Esophagus (tissue), 2 donors: ENCODE measurements around the gene LMNA. TPM values are rescaled to one million over a fixed set of nuclear protein-coding genes. Genes with fewer than 3 reads are reported as not detected.

Source experiments
- H3K27ac ChIP-seq, 2 donors: one replicate each; pipeline ENCODE4 v1.5.1; 2013; ENCODE audit warnings: low read depth in 2 of 2, mild to moderate bottlenecking in 2 of 2, inconsistent platforms in 1 of 2, low read length in 1 of 2, moderate library complexity in 1 of 2
- H3K27me3 ChIP-seq, 2 donors: one replicate each; pipeline ENCODE4 v1.6.1; 2013; ENCODE audit warnings: low read length in 2 of 2, control low read depth in 1 of 2, mild to moderate bottlenecking in 1 of 2; ENCODE audit not compliant: insufficient read depth in 2 of 2, control insufficient read depth in 1 of 2
- H3K36me3 ChIP-seq, 2 donors: one replicate each; pipeline ENCODE4 v1.6.1; 2013; ENCODE audit warnings: low read length in 1 of 2; ENCODE audit not compliant: control insufficient read depth in 2 of 2, insufficient read depth in 2 of 2
- H3K4me1 ChIP-seq, 2 donors: one replicate each; pipeline ENCODE4 v1.6.1; 2013; ENCODE audit warnings: low read length in 1 of 2; ENCODE audit not compliant: control insufficient read depth in 2 of 2, insufficient read depth in 2 of 2
- H3K4me3 ChIP-seq, 2 donors: one replicate each; pipeline ENCODE4 v1.5.1; 2013; ENCODE audit warnings: low read length in 2 of 2, mild to moderate bottlenecking in 2 of 2, low read depth in 1 of 2, moderate library complexity in 1 of 2
- H3K9me3 ChIP-seq, 2 donors: one replicate each; pipeline ENCODE4 v1.6.1; 2013; ENCODE audit warnings: mild to moderate bottlenecking in 2 of 2, low read depth in 1 of 2, low read length in 1 of 2, moderate library complexity in 1 of 2; ENCODE audit not compliant: control insufficient read depth in 2 of 2, insufficient read depth in 1 of 2
- WGBS, 2 donors: extraction: QIAGEN DNeasy Blood & Tissue Kit; methylation state at CpG; one replicate each; pipeline ENCODE4 v1.1.7; 2013; 5-methylcytosine and 5-hydroxymethylcytosine counted together
- polyA plus RNA-seq, 2 donors: library from polyadenylated mRNA; stranded (reverse); fragments of 200-250 nt; gene quantifications; one replicate each; pipeline ENCODE4 v1.2.3, GENCODE V29; 2013
- donor health status: healthy with polysubstance abuse.
- donor health status: Bipolar disorder and iron deficiency.

The LMNA gene
- polyA plus RNA-seq, 2 donors, result 183 to 230 TPM

DNA sequence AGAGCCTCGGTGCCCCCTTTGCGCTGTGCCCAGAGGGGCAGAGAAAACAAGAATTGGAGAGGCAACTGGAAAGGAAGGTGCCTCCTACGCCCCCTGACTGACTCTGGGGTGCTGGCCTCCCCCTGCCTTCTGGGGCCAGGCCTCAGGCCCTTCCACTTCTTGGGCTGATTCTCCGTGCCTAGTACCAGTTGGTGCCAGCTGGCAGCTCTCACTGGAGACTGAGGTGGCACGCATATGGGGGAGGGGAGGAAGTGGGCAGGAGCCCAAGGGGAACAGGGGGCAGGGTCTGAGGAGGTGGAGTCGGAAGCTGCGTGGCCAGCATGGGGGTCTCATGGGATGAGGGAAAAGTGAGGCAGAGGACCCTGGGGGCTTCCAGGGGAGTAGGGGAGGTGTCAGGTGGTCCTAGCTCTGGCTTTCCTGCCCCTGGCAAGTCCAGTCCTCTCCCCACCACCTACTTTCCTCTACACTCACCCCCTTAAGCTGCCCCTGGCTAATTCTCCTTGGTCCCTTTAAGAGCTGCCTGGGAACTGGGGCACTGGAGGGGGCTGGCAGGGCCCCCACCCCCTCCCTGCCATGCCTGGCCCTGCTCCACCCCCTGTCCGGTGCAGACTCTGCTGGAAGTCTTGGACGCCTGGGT lies 32.4 kb downstream of the LMNA start:
- H3K4me3 ChIP-seq, result no peak overlapping the region
- WGBS, 2 donors, result 14 to 17% methylated on average over 8 to 9 of the region's 9 CpGs
- H3K36me3 ChIP-seq, result no peaks in the 10 kb centered on the region
- H3K9me3 ChIP-seq, result no peaks in the 10 kb centered on the region
- H3K4me1 ChIP-seq, result peaks cover 2 to 9% of the 10 kb centered on the region in 2 donors
- no peak overlapping the region for H3K27ac ChIP-seq
- H3K27me3 ChIP-seq, result no peaks in the 10 kb centered on the region

DNA sequence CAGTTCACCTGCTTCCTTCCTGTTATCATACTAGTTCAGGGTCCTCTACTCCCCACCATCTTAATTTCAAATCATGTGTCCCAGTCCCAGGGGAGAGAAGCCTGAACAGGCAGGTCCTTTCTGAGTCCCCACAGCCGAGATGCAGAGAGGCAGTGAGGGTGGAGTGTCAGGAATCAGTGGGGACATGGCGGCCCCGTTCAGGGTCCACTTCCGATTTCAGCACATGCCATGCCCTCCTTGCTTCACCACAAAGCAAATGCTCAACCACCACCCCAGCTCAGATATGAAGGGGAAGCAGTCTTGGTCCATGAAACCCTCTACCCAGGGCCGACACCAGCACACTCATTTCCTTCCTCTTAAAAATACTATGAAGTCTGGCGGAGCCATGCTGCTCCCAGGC lies 33.7 kb downstream of the LMNA start:
- Histone ChIP-seq H3K27me3 (no peaks in the 10 kb centered on the region), H3K36me3 (no peaks in the 10 kb centered on the region), H3K9me3 (no peaks in the 10 kb centered on the region), H3K27ac (no peak overlapping the region), H3K4me3 (no peak overlapping the region), H3K4me1 (peaks cover 5 to 18% of the 10 kb centered on the region in 2 donors)
- 60 to 67% methylated on average over 6 of the region's 6 CpGs for WGBS, 2 donors

DNA sequence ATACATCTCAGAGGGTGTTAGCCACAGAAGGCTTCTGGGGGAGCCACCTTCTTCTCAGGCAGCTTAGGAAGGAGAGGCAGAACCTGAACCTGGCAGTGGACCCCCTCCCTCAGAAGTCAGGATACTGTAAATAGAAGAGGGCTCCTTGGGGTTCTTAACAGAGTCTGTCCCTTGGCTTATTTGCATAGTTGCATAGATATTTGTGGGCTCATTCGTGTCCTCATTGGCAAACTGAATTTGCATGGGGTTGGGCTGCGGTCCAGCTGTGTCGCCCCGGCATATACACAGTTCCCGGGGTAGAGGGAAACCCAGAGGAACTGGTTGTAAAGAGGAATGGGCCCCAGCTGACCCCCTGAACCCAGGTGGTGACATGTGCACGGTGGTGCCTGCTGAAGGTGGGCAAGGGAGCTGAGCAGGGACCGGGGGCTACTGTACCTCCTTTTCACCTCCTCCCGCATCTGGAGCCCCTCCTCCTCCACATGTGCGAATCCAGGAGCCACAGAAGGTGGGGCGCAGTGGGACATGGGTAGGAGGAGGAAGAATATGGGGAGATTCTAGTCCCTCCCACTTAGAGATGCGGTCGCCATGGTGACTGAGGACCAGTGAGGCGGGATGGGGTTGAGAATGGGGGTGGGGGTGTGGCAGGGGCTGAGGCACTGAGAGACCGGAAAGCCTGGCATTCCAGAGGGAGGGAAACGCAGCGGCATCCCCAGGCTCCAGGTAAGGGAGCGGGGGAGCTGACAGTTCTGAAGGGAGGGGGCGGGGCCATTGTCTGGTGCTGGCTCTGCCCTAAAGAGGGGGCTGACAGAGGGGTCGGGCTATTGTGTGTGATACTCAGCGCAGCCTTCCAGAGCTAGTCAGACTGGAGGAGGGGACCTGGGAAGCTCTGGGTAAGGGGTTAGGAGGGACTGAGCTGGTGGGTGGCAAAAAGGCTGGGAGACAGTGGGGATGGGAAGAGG lies 35.1 kb downstream of the LMNA start:
- H3K4me1 ChIP-seq, result peaks cover 5 to 18% of the 10 kb centered on the region in 2 donors

DNA sequence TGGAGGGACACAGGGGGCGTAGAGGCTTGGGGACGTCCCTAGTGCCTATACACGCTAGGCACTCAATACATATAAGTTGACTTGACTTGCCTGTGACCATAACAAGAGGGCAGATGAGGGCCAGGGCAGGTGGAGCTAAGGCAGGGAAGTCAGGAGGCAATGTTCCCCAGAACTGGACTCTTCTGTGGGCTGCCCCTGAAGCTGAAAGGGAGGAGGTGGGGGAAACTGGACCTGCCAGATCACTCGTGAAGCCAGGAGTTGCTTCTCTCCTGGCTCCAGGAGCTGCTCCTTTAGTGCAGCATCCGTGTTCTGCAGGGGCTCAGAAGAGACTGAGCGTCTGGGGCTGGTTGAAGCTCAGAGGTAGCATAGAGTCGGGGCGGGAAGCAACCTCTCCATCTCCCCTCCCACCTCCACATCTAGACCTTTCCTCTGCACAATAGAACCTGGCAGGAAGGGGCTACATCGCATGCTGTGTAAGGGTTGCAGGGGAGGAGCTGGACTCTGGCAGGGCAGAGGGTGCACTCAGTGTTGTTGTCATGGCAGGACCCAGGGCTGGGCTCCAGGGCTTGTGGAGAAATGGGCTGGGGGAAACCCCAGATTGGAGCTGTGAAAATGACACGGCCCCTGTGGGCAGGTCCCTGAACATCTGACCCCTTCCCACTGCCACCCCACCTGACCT lies 36.0 kb downstream of the LMNA start:
- H3K4me1 ChIP-seq, result peaks cover 5 to 18% of the 10 kb centered on the region in 2 donors
- WGBS, 2 donors, result 54% methylated on average over 10 of the region's 10 CpGs
- no peaks in the 10 kb centered on the region for H3K36me3 ChIP-seq
- H3K4me3 ChIP-seq, result no peak overlapping the region
- no peaks in the 10 kb centered on the region for H3K27me3 ChIP-seq
- no peaks in the 10 kb centered on the region for H3K9me3 ChIP-seq
- H3K27ac ChIP-seq, result no peak overlapping the region

More for the DNA sequence above, 35.1 kb downstream of the LMNA start:
- Histone ChIP-seq H3K27ac (no peak overlapping the region), H3K4me3 (no peak overlapping the region), H3K36me3 (no peaks in the 10 kb centered on the region), H3K27me3 (no peaks in the 10 kb centered on the region), H3K9me3 (no peaks in the 10 kb centered on the region)
- 32 to 33% methylated on average over 20 of the region's 20 CpGs for WGBS, 2 donors

DNA sequence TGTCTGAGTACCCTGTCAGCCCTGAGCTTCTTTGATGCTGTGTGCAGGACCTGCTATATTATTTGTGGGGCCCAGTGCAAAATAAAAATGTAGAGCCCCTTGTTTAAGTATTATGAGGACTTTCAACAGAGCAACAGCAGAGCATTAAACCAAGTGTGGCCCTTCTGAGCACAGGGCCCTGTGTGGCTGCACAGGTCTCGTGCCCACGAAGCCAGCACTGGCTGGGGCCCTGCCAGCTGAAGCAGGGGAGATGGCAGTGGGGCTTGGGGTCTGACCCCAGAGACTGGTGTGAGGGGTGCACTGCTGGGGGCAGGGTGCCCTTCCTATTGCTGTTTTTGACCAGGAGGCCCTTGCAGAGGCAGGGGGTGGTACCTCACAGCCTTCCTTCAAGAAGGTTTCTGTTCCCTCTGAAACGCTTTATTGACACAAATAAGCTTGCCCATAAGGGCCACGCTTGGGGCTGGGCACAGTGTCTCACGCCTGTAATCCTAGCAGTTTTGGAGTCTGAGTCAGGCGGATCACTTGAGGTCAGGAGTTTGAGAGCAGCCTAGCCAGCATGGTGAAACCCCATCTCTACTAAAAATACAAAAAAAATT lies 36.7 kb downstream of the LMNA start:
- H3K4me1 ChIP-seq, result peaks cover 5 to 18% of the 10 kb centered on the region in 2 donors
- H3K36me3 ChIP-seq, result peaks cover 0 to 4% of the 10 kb centered on the region in 2 donors
- H3K9me3 ChIP-seq, result no peaks in the 10 kb centered on the region
- H3K4me3 ChIP-seq, result no peak overlapping the region
- H3K27ac ChIP-seq, result peak overlapping the region in 1 of 2 donors; percentile 70
- WGBS, 2 donors, result 56 to 66% methylated on average over 6 of the region's 6 CpGs
- no peaks in the 10 kb centered on the region for H3K27me3 ChIP-seq

DNA sequence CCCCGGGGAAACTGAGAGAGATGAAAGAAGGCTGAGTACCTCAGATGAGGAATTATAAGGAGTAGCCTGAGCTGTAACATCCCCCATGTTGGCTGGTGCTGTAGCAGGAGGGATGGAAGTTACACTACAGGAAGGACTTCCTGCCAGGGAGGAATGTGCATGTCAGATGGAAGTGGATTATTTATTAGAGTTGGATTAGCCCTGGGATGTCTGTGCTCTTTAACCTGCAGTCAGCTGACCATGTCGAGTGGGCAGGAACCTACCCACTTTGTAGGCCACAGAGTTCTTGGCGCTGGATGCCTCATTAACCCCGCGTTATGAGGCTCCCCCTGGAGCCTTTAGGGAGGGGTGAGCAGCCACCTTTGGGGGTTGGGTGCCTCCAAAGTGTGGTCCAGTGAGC lies 38.1 kb downstream of the LMNA start:
- Histone ChIP-seq H3K4me3 (no peak overlapping the region), H3K9me3 (no peaks in the 10 kb centered on the region), H3K4me1 (peaks cover 5 to 12% of the 10 kb centered on the region in 2 donors), H3K36me3 (peaks cover 0 to 4% of the 10 kb centered on the region in 2 donors), H3K27ac (peak overlapping the region in 1 of 2 donors; percentile 47), H3K27me3 (no peaks in the 10 kb centered on the region)
- 45 to 61% methylated on average over 5 of the region's 5 CpGs for WGBS, 2 donors

DNA sequence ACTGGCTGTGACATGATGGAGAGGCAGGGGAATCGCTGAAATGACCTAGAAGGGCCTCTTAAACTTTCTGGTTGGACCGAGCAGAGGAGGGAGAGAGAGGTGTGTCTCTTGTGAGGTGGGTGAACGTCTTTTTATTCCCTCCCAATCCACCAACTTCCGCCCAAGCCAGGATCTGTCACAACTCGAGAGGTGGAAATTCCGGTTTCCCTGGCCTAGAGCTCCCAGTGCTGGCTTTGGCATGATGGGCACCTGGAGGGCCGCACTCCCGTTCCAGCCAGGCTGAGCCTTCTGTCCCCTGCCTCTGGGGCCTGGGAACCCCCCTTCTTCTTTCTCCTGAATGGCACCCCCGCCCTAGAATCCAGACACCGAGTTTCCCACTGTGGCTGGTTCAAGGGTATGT lies 38.9 kb downstream of the LMNA start, which contains the start of gene SEMA4A:
Gene SEMA4A (plus strand): TSS at position 224 of the 400 bp plus-strand sequence. CDS start 994 bp downstream, outside the sequence.
- Histone ChIP-seq H3K36me3 (peaks cover 0 to 4% of the 10 kb centered on the region in 2 donors), H3K4me1 (peaks cover 5 to 12% of the 10 kb centered on the region in 2 donors), H3K4me3 (peak within 1 kb of the TSS; percentile 43 to 58), H3K27me3 (no peaks in the 10 kb centered on the region), H3K27ac (peak within 1 kb of the TSS; percentile 64 to 92), H3K9me3 (no peaks in the 10 kb centered on the region)
- 43 to 52% methylated on average over 10 of the region's 10 CpGs for WGBS, 2 donors

DNA sequence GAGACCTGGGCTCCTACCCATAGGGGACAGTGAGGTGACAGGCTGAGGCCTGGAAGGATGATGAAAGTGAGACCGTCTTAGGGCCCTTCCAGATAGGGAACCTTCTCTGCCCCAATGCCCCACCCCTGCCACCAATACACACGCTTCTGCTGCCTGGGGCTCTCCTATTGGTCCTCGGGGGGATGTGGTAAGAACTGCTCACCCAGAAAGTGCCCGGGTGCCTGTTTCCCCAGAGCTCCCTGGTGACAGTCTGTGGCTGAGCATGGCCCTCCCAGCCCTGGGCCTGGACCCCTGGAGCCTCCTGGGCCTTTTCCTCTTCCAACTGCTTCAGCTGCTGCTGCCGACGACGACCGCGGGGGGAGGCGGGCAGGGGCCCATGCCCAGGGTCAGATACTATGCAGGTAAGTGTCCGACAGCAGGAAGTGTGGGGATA lies 39.8 kb downstream of the LMNA start:
- peaks cover 5 to 12% of the 10 kb centered on the region in 2 donors for H3K4me1 ChIP-seq
- H3K27me3 ChIP-seq, result no peaks in the 10 kb centered on the region
- H3K27ac ChIP-seq, result peak overlapping the region; percentile 64 to 92
- peaks cover 0 to 6% of the 10 kb centered on the region in 2 donors for H3K36me3 ChIP-seq
- no peaks in the 10 kb centered on the region for H3K9me3 ChIP-seq
- H3K4me3 ChIP-seq, result peak overlapping the region in 1 of 2 donors; percentile 58
- WGBS, 2 donors, result 55 to 68% methylated on average over 11 of the region's 11 CpGs
